Ovary (tissue), 9 donors: ENCODE data around the gene HEATR3. TPM values are rescaled to one million over a fixed set of nuclear protein-coding genes. Genes with fewer than 3 reads are reported as not detected.

ENCODE experiments used
- DNase-seq, 5 donors: peaks; one replicate each; pipeline ENCODE4 v3.0.0-alpha.2; 2019 to 2020
- H3K27ac ChIP-seq, 2 donors: fragments of 200-600 bp; one replicate each; pipeline versions ENCODE4 v1.5.1 to v1.8.0; 2019 to 2022
- H3K27me3 ChIP-seq: fragments of 200-600 bp; one replicate; pipeline ENCODE4 v1.8.0; 2022
- H3K36me3 ChIP-seq: fragments of 200-600 bp; sonication (generic); one replicate; pipeline ENCODE4 v1.5.1; 2019
- H3K4me1 ChIP-seq: one replicate; pipeline ENCODE4 v1.8.1; 2013; ENCODE audit warnings: mild to moderate bottlenecking, moderate library complexity; ENCODE audit not compliant: insufficient read depth
- H3K4me3 ChIP-seq: fragments of 200-600 bp; sonication (generic); one replicate; pipeline ENCODE4 v1.5.1; 2017
- H3K9me3 ChIP-seq, 2 donors: fragments of 200-600 bp in 1 of 2; sonication (generic) in 1 of 2; one replicate each; pipeline versions ENCODE4 v1.5.1 to v1.8.1; 2013 to 2019; ENCODE audit warnings: mild to moderate bottlenecking in 1 of 2, moderate library complexity in 1 of 2
- EP300 ChIP-seq: sonication (generic); formaldehyde crosslinking; IDR thresholded peaks from one replicate; pipeline ENCODE4 v1.6.1; 2017; ENCODE audit warnings: antibody characterized with exemption
- POLR2A ChIP-seq: fragments of 450-650 bp; IDR thresholded peaks from one replicate; pipeline ENCODE4 v1.6.1; 2017; ENCODE audit warnings: antibody characterized with exemption, mild to moderate bottlenecking, moderate library complexity
- WGBS, 3 donors: extraction: QIAGEN DNeasy Blood & Tissue Kit in 1 of 3; methylation state at CpG; one replicate each; pipeline versions ENCODE4 v1.1.5 to v1.1.7; 2013 to 2017; 5-methylcytosine and 5-hydroxymethylcytosine counted together
- intact Hi-C, 4 donors: fragments of 100-400 bp; cut with DNase I; formaldehyde crosslinking; loops; one replicate each; pipeline versions ENCODE4 v1.11.0 to v1.15.1; 2022 to 2023
- polyA plus RNA-seq, 2 donors: library from polyadenylated mRNA; stranded (reverse); fragments of 200-250 nt in 1 of 2; fragments of 350-450 nt in 1 of 2; fragmentation: Illumina TruSeq in 1 of 2; extraction: RNeasy Lipid Tissue Mini Kit (QIAGEN cat#74804) in 1 of 2; gene quantifications; one replicate each; pipeline ENCODE4 v1.2.3, GENCODE V29; 2013 to 2014
- small RNA-seq: library from RNA; depleted of rRNA; stranded (forward); fragments of <200 nt; gene quantifications from one replicate; pipeline ENCODE3, GENCODE V24; 2016
- total RNA-seq, 7 donors: library from RNA; depleted of rRNA in 2 of 7; stranded (reverse); fragments of >200 nt in 2 of 7; fragmentation: NEBNext Ultra II Directional in 3 of 7; extraction: Animal tissue kit (Norgen Biotek cat#: 25700) in 3 of 7; gene quantifications; one replicate each; pipeline versions ENCODE4 v1.1.0 to v1.2.4, GENCODE V29; 2016 to 2023
- TF ChIP-seq, protein P1 (sequence below), 3 donors: fragments of 450-650 bp in 2 of 3; fragments of 200-600 bp in 1 of 3; IDR thresholded peaks; one replicate each; pipeline versions ENCODE4 v1.5.1 to v1.8.0; 2016 to 2022; ENCODE audit warnings: antibody characterized with exemption in 3 of 3, mild to moderate bottlenecking in 1 of 3
- donor health status: DM: no; HTN: no; CAD: no; lungs with moderate emphysema.
- donor health status: DM: no; HTN: no; CAD: no.
- donor health status: Bipolar disorder and iron deficiency.
- donor health status: DM: yes; HTN: yes; CAD: no.
- donor health status: DM: no; HTN: no; CAD: no.
- donor health status: DM: yes; HTN: yes; CAD: no.

The HEATR3 gene
- total and polyA plus RNA-seq, 9 donors = 2.4 to 15.2 (median 10.7) TPM

- intact Hi-C loops = loop anchor here in 3 of 4 donors (5.0 to 10.0 kb wide), 3 partner anchors 52 to 128 kb away; partner anchors contain the start of gene CNEP1R1 (in 1 of the 3)
- DNase-seq = peak; percentile 84 to 91 (median 89)
- peaks cover 6% of the 10 kb centered on the region for H3K4me1 ChIP-seq
- H3K9me3 ChIP-seq = no peaks in the 10 kb centered on the region
- no peaks in the 10 kb centered on the region for H3K36me3 ChIP-seq
- 0 to 1% (median 0%) methylated on average over 44 to 109 of the region's 114 CpGs for WGBS, 3 donors
- peak; percentile 90 for TF ChIP-seq POLR2A
- TF ChIP-seq, protein P1, sequence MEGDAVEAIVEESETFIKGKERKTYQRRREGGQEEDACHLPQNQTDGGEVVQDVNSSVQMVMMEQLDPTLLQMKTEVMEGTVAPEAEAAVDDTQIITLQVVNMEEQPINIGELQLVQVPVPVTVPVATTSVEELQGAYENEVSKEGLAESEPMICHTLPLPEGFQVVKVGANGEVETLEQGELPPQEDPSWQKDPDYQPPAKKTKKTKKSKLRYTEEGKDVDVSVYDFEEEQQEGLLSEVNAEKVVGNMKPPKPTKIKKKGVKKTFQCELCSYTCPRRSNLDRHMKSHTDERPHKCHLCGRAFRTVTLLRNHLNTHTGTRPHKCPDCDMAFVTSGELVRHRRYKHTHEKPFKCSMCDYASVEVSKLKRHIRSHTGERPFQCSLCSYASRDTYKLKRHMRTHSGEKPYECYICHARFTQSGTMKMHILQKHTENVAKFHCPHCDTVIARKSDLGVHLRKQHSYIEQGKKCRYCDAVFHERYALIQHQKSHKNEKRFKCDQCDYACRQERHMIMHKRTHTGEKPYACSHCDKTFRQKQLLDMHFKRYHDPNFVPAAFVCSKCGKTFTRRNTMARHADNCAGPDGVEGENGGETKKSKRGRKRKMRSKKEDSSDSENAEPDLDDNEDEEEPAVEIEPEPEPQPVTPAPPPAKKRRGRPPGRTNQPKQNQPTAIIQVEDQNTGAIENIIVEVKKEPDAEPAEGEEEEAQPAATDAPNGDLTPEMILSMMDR (IDR thresholded peaks at IDR 0.05) = no peak
- H3K27ac ChIP-seq = peak within 1 kb of the TSS; percentile 76 to 99
- H3K4me3 ChIP-seq = peak within 1 kb of the TSS; percentile 80
- H3K27me3 ChIP-seq = no peaks in the 10 kb centered on the region
Observed at GRCh38 chr16:50152807-50153595, 87.2 kb downstream of the HEATR3 start, which contains the start of gene TENT4B. TSS of gene TENT4B (plus strand) at chr16:50153306. CDS start at chr16:50153622, 316 bp downstream.

- Histone ChIP-seq H3K27ac (peak overlapping the region; percentile 62 to 99), H3K9me3 (no peaks in the 10 kb centered on the region), H3K27me3 (no peaks in the 10 kb centered on the region), H3K4me1 (peaks cover 8% of the 10 kb centered on the region), H3K36me3 (no peaks in the 10 kb centered on the region), H3K4me3 (peak overlapping the region; percentile 80)
- TF ChIP-seq POLR2A (no peak), EP300 (no peak)
- TF ChIP-seq, protein P1 (IDR thresholded peaks at IDR 0.05) = no peak
- DNase-seq = peak in 4 of 5 donors; percentile 18 to 54 (median 34)
- 0 to 2% (median 1%) methylated on average over 60 to 89 of the region's 89 CpGs for WGBS, 3 donors
- intact Hi-C loops = loop anchor here in 3 of 4 donors (5.0 to 10.0 kb wide), 3 partner anchors 51 to 129 kb away; partner anchors contain the start of gene CNEP1R1 (in 1 of the 3)
Observed at GRCh38 chr16:50153596-50154419, 88.0 kb downstream of the HEATR3 start.

- intact Hi-C loops = loop anchor here in 3 of 4 donors (5.0 to 10.0 kb wide), 3 partner anchors 50 to 130 kb away; partner anchors contain the start of gene CNEP1R1 (in 1 of the 3)
- WGBS, 3 donors = 11 to 12% (median 11%) methylated on average over 10 of the region's 10 CpGs
- H3K9me3 ChIP-seq = no peaks in the 10 kb centered on the region
Observed at GRCh38 chr16:50154420-50154950, 88.7 kb downstream of the HEATR3 start.

DNA sequence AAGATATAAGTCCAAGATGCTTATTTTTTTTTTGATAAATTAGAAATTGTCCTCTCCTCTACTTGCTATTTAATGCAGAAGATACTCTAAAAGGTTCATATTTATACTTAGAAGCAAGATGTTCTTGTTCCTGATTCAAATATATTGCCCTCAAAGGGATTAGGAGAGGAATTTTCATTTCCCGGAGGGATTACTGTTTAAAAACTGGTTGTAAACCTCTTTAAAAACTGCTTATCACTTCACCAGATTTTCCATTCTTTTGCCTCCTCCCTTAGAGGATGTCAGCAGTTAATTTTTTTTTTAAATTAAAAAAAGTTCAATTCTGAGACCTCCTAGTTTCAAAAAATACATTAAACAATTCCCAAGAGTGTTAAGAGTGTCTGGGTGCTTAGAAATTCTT lies 90.2 kb downstream of the HEATR3 start:
- no peak overlapping the region for H3K27ac ChIP-seq
- H3K9me3 ChIP-seq = no peaks in the 10 kb centered on the region
- H3K4me3 ChIP-seq = peak overlapping the region; percentile 80
- no peak for DNase-seq
- no peak for TF ChIP-seq EP300
- intact Hi-C loops = loop anchor here in 2 of 4 donors (10.0 kb wide), 2 partner anchors 49 to 131 kb away; partner anchors contain the start of gene CNEP1R1 (in 1 of the 2)
- 10 to 17% (median 10%) methylated on average over 1 of the region's 1 CpG for WGBS, 3 donors
- peaks cover 16% of the 10 kb centered on the region for H3K4me1 ChIP-seq
- H3K36me3 ChIP-seq = no peaks in the 10 kb centered on the region
- no peaks in the 10 kb centered on the region for H3K27me3 ChIP-seq

More at GRCh38 chr16:50154420-50154950, 88.7 kb downstream of the HEATR3 start:
- Histone ChIP-seq H3K4me1 (peaks cover 13% of the 10 kb centered on the region), H3K36me3 (no peaks in the 10 kb centered on the region), H3K27me3 (no peaks in the 10 kb centered on the region), H3K4me3 (peak overlapping the region; percentile 80), H3K27ac (peak overlapping the region; percentile 13 to 62)
- peak in 1 of 5 donors; percentile 21 for DNase-seq
- TF ChIP-seq POLR2A (no peak), EP300 (no peak)

Small RNA genes lying within 50 kb of the gene (small RNA-seq; reads per million reads assigned to genes)
- gene RF00017 = not detected
- not detected for gene RF00156
- not detected for gene RNY4P3
- gene RPL10P14 = not detected

Other genes with a start within 250 kb of the HEATR3 start
- gene ZNF423, start 209.9 kb upstream of the HEATR3 start, total RNA-seq = 10 to 100 TPM in 5 of 7 donors, 1 to 10 TPM in 2; 3.3 to 40.3 (median 23.2) TPM
- gene ZNF423, start 209.9 kb upstream of the HEATR3 start, polyA plus RNA-seq = 1 to 10 TPM; 4.7 to 6.0 TPM
- 10 to 100 TPM in 6 of 7 donors, 1 to 10 TPM in 1; 9.4 to 19.0 (median 13.3) TPM for gene CNEP1R1, start 40.7 kb upstream of the HEATR3 start, total RNA-seq
- 10 to 100 TPM in 1 of 2 donors, 1 to 10 TPM in 1; 8.3 to 15.3 TPM for gene CNEP1R1, start 40.7 kb upstream of the HEATR3 start, polyA plus RNA-seq
- 10 to 100 TPM in 6 of 7 donors, 1 to 10 TPM in 1; 9.7 to 17.7 (median 12.3) TPM for gene TENT4B, start 87.3 kb downstream of the HEATR3 start, total RNA-seq
- 10 to 100 TPM in 1 of 2 donors, 1 to 10 TPM in 1; 5.3 to 13.5 TPM for gene TENT4B, start 87.3 kb downstream of the HEATR3 start, polyA plus RNA-seq
- gene ADCY7, start 200.6 kb downstream of the HEATR3 start, total RNA-seq = 10 to 100 TPM; 23.4 to 78.9 (median 39.5) TPM
- 10 to 100 TPM; 10.2 to 10.7 TPM for gene ADCY7, start 200.6 kb downstream of the HEATR3 start, polyA plus RNA-seq